BJ (cell line): ENCODE results near the gene CIC. TPM values are rescaled to one million over a fixed set of nuclear protein-coding genes. Genes with fewer than 3 reads are reported as not detected.

Source experiments
- CTCF ChIA-PET: fragments of 350-600 bp; formaldehyde crosslinking; extraction: SDS; loops from one replicate; lab custom pipeline; 2021; ENCODE audit warnings: antibody characterized with exemption, inconsistent platforms; lab: Yijun Ruan, JAX
- POLR2A ChIA-PET: fragments of 300-600 bp; sonication (Branson Sonifier 250); formaldehyde crosslinking; extraction: SDS; loops from one replicate; lab custom pipeline; 2021; ENCODE audit warnings: antibody characterized with exemption; lab: Charles Lee
- DNase-seq: peaks from one replicate; pipeline ENCODE4 v3.0.0-alpha.2; 2011; ENCODE audit warnings: low read depth
- H3K27me3 ChIP-seq: 2 replicates; pipeline ENCODE4 v1.6.0; 2011; ENCODE audit warnings: low read length; ENCODE audit not compliant: control insufficient read depth, insufficient read depth
- H3K36me3 ChIP-seq: 2 replicates; pipeline ENCODE4 v1.5.1; 2011; ENCODE audit warnings: low read length; ENCODE audit not compliant: control insufficient read depth, insufficient read depth
- H3K4me3 ChIP-seq: 2 replicates; pipeline ENCODE4 v1.5.1; 2011; ENCODE audit warnings: low read depth, mild to moderate bottlenecking, control low read depth, low read length
- CTCF ChIP-seq: IDR thresholded peaks from 2 replicates; pipeline ENCODE4 v1.5.1; 2011; ENCODE audit warnings: low read depth, mild to moderate bottlenecking, control low read depth, inconsistent platforms, low read length, moderate library complexity; ENCODE audit not compliant: insufficient read depth
- polyA plus RNA-seq: library from polyadenylated mRNA; depleted of rRNA; stranded (reverse); fragments of >200 nt; gene quantifications from 2 replicates; pipeline ENCODE4 v1.2.3, GENCODE V29; 2011

CIC gene
- polyA plus RNA-seq, 1 experiment = 7.0 TPM

- Histone ChIP-seq H3K36me3 (peaks cover 36% of the 10 kb centered on the region), H3K27me3 (no peaks in the 10 kb centered on the region), H3K4me3 (no peak overlapping the region)
- POLR2A ChIA-PET = no interaction called here
- no peak for DNase-seq
- no peak for TF ChIP-seq CTCF
- CTCF ChIA-PET = interaction anchor here (1.3 to 1.6 kb wide), 2 partner anchors 17 to 20 kb away, joined by 3 to 4 read pairs; partner anchors contain the start of gene GSK3A
Observed at GRCh38 chr19:42225718-42226292, 43.2 kb upstream of the CIC start.

- Histone ChIP-seq H3K27me3 (no peaks in the 10 kb centered on the region), H3K36me3 (peaks cover 36% of the 10 kb centered on the region), H3K4me3 (no peak overlapping the region)
- ChIA-PET POLR2A (no interaction called here), CTCF (no interaction called here)
- no peak for TF ChIP-seq CTCF
- no peak for DNase-seq
Observed at GRCh38 chr19:42226886-42227285, 42.2 kb upstream of the CIC start.

GRCh38 chr19:42228641-42229040 lies 40.4 kb upstream of the CIC start:
- Histone ChIP-seq H3K27me3 (no peaks in the 10 kb centered on the region), H3K36me3 (peaks cover 49% of the 10 kb centered on the region), H3K4me3 (no peak overlapping the region)
- ChIA-PET CTCF (interaction anchor here (0.7 kb wide), 1 partner anchor 15 kb away, joined by 4 read pairs; no protein-coding TSS in a partner anchor), POLR2A (no interaction called here)
- no peak for DNase-seq
- no peak for TF ChIP-seq CTCF

- DNase-seq = no peak
- TF ChIP-seq CTCF = no peak
- POLR2A ChIA-PET = no interaction called here
- Histone ChIP-seq H3K4me3 (no peak overlapping the region), H3K27me3 (no peaks in the 10 kb centered on the region), H3K36me3 (peaks cover 51% of the 10 kb centered on the region)
- CTCF ChIA-PET = interaction anchor here (0.6 kb wide), 2 partner anchors 72 to 126 kb away, joined by 3 read pairs; no protein-coding TSS in a partner anchor
Observed at GRCh38 chr19:42229301-42229854, 39.7 kb upstream of the CIC start.

GRCh38 chr19:42229855-42230351 lies 39.1 kb upstream of the CIC start:
- H3K4me3 ChIP-seq = no peak overlapping the region
- no peak for TF ChIP-seq CTCF
- peaks cover 49% of the 10 kb centered on the region for H3K36me3 ChIP-seq
- no peaks in the 10 kb centered on the region for H3K27me3 ChIP-seq
- CTCF ChIA-PET = interaction anchor here (0.5 to 1.3 kb wide), 3 partner anchors 11 to 127 kb away, joined by 3 to 4 read pairs (median 4); no protein-coding TSS in a partner anchor
- POLR2A ChIA-PET = no interaction called here
- DNase-seq = no peak
